Testis (tissue), 3 donors: Measurements from ENCODE around the gene PLOD3. TPM values are rescaled to one million over a fixed set of nuclear protein-coding genes. Genes with fewer than 3 reads are reported as not detected.

ENCODE experiments used
- DNase-seq: peaks from one replicate; pipeline ENCODE4 v3.0.0-alpha.2; 2019
- H3K27ac ChIP-seq, 2 donors: fragments of 200-600 bp; sonication (generic); one replicate each; pipeline ENCODE4 v1.5.1; 2019
- H3K27me3 ChIP-seq: fragments of 200-600 bp; sonication (generic); one replicate; pipeline ENCODE4 v1.5.1; 2019
- H3K36me3 ChIP-seq: fragments of 200-600 bp; sonication (generic); one replicate; pipeline ENCODE4 v1.5.1; 2017; ENCODE audit warnings: low read depth; ENCODE audit errors: missing control alignments
- H3K4me1 ChIP-seq: fragments of 200-600 bp; sonication (generic); one replicate; pipeline ENCODE4 v1.5.1; 2019
- H3K4me3 ChIP-seq, 2 donors: fragments of 200-600 bp; sonication (generic); one replicate each; pipeline ENCODE4 v1.5.1; 2017 to 2019
- H3K9me3 ChIP-seq: fragments of 200-600 bp; sonication (generic); one replicate; pipeline ENCODE4 v1.5.1; 2017
- CTCF ChIP-seq, 3 experiments: fragments of 450-650 bp in 2 of 3; fragments of 200-600 bp in 1 of 3; sonication (generic) in 1 of 3; IDR thresholded peaks; one replicate each; pipeline ENCODE4 v1.5.1; 2016 to 2019; ENCODE audit warnings: antibody characterized with exemption in 3 of 3, mild to moderate bottlenecking in 2 of 3, moderate library complexity in 1 of 3
- POLR2A ChIP-seq: fragments of 450-650 bp; IDR thresholded peaks from one replicate; pipeline ENCODE4 v1.6.1; 2017; ENCODE audit warnings: antibody characterized with exemption, mild to moderate bottlenecking, moderate library complexity
- WGBS, 2 donors: methylation state at CpG; one replicate each; pipeline ENCODE4 v1.1.5; 2018; 5-methylcytosine and 5-hydroxymethylcytosine counted together
- intact Hi-C: fragments of 100-400 bp; cut with DNase I; formaldehyde crosslinking; loops from one replicate; pipeline ENCODE4 v1.15.1; 2023; ENCODE audit warnings: low total_unique reads
- polyA plus RNA-seq: library from polyadenylated mRNA; stranded (reverse); fragments of 350-450 nt; fragmentation: Illumina TruSeq; extraction: RNeasy Lipid Tissue Mini Kit (QIAGEN cat#74804); gene quantifications from one replicate; pipeline ENCODE4 v1.2.3, GENCODE V29; 2014; ENCODE audit warnings: low read depth, low replicate concordance; ENCODE audit not compliant: insufficient read depth
- total RNA-seq, 2 donors: library from RNA; depleted of rRNA; stranded (reverse); fragments of >200 nt; gene quantifications; one replicate each; pipeline ENCODE4 v1.2.3, GENCODE V29; 2016

Gene PLOD3
- total and polyA plus RNA-seq, 3 donors from 2014 or later = 32.1 to 45.6 (median 36.3) TPM

- WGBS, 2 donors = 95 to 98% methylated on average over 6 of the region's 8 CpGs
- no peak for DNase-seq
- no peak for TF ChIP-seq POLR2A
Measured at GRCh38 chr7:101212014-101212413, 5.4 kb downstream of the PLOD3 start.

DNA sequence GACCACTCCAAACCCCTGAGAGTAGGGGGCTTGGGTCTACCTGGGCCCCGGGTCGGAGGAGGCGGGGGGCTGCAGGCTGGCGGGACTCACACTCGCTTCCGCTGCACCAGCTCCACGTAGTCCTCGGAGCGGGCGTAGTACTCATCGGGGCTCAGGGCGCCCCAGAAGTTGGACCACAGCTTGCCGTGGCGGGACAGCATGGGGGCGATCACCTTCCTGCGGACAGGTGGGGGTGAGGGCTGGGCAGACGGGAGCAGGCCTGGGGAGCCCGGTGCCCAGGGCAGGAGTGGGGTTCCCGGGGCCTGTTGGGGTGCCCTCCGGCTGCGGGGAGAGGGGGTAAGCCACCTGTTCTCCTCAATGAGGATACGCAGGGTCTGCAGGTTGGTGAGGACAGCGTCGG, 5.9 kb downstream of the PLOD3 start:
- Histone ChIP-seq H3K36me3 (no peaks in the 10 kb centered on the region), H3K9me3 (no peaks in the 10 kb centered on the region), H3K4me1 (peaks cover 8% of the 10 kb centered on the region), H3K4me3 (no peak overlapping the region), H3K27ac (no peak overlapping the region), H3K27me3 (no peaks in the 10 kb centered on the region)
- no peak for DNase-seq
- WGBS, 2 donors = 90 to 97% methylated on average over 6 to 24 of the region's 24 CpGs
- intact Hi-C loops = no loop called here
- TF ChIP-seq CTCF (IDR thresholded peaks at IDR 0.05) (no peak), POLR2A (no peak)

More at GRCh38 chr7:101212014-101212413, 5.4 kb downstream of the PLOD3 start:
- Histone ChIP-seq H3K4me3 (no peak overlapping the region), H3K36me3 (no peaks in the 10 kb centered on the region), H3K9me3 (no peaks in the 10 kb centered on the region), H3K27ac (no peak overlapping the region), H3K27me3 (no peaks in the 10 kb centered on the region), H3K4me1 (peaks cover 10% of the 10 kb centered on the region)
- intact Hi-C loops = no loop called here

DNA sequence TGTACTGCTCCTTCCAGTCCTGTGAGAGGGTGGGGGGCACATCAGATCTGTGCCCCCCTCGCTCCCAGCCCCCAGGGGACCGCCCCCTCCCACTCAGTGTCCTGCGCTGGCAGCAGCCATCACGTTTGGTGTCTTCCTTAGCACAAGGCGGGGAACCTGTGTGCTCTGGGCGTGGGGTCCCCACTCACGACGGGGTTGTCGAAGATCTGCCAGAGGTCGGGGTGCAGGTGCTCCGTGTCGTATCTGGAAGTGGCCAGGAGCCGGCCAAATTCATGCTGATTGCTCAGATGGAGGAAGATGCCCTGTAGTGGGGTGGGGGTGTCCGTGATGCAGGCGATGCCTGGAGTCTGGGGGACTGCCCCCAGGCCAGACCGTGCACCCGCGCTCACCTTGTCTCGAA, 7.2 kb downstream of the PLOD3 start:
- 90 to 92% methylated on average over 16 to 19 of the region's 19 CpGs for WGBS, 2 donors
- no peaks in the 10 kb centered on the region for H3K27me3 ChIP-seq
- H3K4me3 ChIP-seq = no peak overlapping the region
- H3K4me1 ChIP-seq = no peaks in the 10 kb centered on the region
- DNase-seq = no peak
- H3K27ac ChIP-seq = no peak overlapping the region
- intact Hi-C loops = no loop called here
- no peaks in the 10 kb centered on the region for H3K36me3 ChIP-seq
- no peaks in the 10 kb centered on the region for H3K9me3 ChIP-seq
- no peak for TF ChIP-seq CTCF (IDR thresholded peaks at IDR 0.05)
- no peak for TF ChIP-seq POLR2A

DNA sequence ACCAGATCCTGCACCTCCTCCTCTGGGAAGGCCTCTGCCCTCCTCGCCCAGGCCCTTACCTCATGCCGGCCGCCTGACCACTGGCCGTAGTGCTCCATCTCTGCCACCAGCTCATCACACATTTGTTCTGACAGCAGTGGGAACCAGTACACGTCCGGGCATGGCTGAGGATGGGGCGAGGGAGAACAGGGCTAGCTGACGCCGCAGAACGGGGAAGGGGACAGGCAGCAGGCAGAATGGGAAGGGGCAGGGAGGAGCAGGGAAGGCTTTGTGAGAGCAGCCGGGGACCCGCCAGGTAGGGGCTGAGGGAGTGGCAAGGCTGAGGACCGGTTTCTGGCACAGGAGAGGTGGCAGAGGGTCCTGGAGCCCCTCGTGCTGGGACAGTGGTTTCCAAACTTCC, 8.6 kb downstream of the PLOD3 start:
- intact Hi-C loops = no loop called here
- H3K36me3 ChIP-seq = no peaks in the 10 kb centered on the region
- no peaks in the 10 kb centered on the region for H3K27me3 ChIP-seq
- 90 to 95% methylated on average over 14 of the region's 14 CpGs for WGBS, 2 donors
- no peaks in the 10 kb centered on the region for H3K9me3 ChIP-seq
- no peak overlapping the region for H3K4me3 ChIP-seq
- no peak for TF ChIP-seq POLR2A
- no peak for TF ChIP-seq CTCF (IDR thresholded peaks at IDR 0.05)
- no peak for DNase-seq
- no peak overlapping the region for H3K27ac ChIP-seq
- H3K4me1 ChIP-seq = no peaks in the 10 kb centered on the region

DNA sequence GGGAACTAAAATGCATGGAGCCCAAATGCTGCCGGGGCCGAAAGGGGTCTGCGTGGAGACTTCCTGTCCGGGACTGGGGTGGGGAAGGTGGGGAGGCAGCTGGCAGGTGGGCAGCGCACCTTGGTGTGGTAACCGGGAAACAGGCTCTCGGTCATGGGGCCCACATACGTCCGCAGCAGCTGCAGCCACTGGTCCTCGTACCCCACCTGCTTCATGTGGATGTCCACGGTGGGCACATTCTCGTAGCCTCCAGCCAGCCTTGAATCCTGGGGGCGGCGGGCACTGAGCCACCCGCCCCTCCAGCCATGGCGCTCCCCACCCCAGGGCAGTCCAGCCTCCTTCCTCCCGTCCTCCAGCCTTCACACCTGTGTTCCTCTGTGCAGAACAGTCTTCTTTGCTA, 9.9 kb downstream of the PLOD3 start:
- DNase-seq = no peak
- H3K4me1 ChIP-seq = no peaks in the 10 kb centered on the region
- H3K4me3 ChIP-seq = no peak overlapping the region
- WGBS, 2 donors = 91 to 94% methylated on average over 7 to 17 of the region's 17 CpGs
- no peaks in the 10 kb centered on the region for H3K27me3 ChIP-seq
- intact Hi-C loops = no loop called here
- H3K36me3 ChIP-seq = no peaks in the 10 kb centered on the region
- no peak for TF ChIP-seq POLR2A
- no peak for TF ChIP-seq CTCF (IDR thresholded peaks at IDR 0.05)
- H3K9me3 ChIP-seq = no peaks in the 10 kb centered on the region
- no peak overlapping the region for H3K27ac ChIP-seq
